22Rv1 (cell line): Measurements from ENCODE around the gene RASGEF1C.

Experiments
- ZFX ChIP-seq: fragments of 450-650 bp; IDR thresholded peaks from 2 replicates; pipeline ENCODE4 v1.6.1; 2017; ENCODE audit warnings: antibody characterized with exemption, borderline replicate concordance
- TF ChIP-seq, protein P1 (sequence below): fragments of 450-650 bp; IDR thresholded peaks from 2 replicates; pipeline ENCODE4 v1.5.1; 2017; ENCODE audit warnings: mild to moderate bottlenecking

GRCh38 chr5:180222056-180222455 lies 13.0 kb upstream of the RASGEF1C start:
- TF ChIP-seq, protein P1, sequence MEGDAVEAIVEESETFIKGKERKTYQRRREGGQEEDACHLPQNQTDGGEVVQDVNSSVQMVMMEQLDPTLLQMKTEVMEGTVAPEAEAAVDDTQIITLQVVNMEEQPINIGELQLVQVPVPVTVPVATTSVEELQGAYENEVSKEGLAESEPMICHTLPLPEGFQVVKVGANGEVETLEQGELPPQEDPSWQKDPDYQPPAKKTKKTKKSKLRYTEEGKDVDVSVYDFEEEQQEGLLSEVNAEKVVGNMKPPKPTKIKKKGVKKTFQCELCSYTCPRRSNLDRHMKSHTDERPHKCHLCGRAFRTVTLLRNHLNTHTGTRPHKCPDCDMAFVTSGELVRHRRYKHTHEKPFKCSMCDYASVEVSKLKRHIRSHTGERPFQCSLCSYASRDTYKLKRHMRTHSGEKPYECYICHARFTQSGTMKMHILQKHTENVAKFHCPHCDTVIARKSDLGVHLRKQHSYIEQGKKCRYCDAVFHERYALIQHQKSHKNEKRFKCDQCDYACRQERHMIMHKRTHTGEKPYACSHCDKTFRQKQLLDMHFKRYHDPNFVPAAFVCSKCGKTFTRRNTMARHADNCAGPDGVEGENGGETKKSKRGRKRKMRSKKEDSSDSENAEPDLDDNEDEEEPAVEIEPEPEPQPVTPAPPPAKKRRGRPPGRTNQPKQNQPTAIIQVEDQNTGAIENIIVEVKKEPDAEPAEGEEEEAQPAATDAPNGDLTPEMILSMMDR: no peak
- no peak for TF ChIP-seq ZFX
